NCI-H526 treated with DMSO at 0.1 percent for 48 hours (cell line): Measurements from ENCODE around the gene NCOA6.
A peak's percentile ranks its signal among the peaks of the same experiment; 100 is the strongest.

Source experiments
- DNase-seq: peaks from one replicate; lab custom pipeline; 2025; lab: John Stamatoyannopoulos, UW

Gene NCOA6

GRCh38 chr20:34704177-34705007 is 121.1 kb downstream of the NCOA6 start, which contains the start of gene TP53INP2:
TP53INP2 (plus strand) TSS chr20:34704344; CDS start chr20:34708740, 4,396 bp downstream.
- peak; percentile 71 for DNase-seq

GRCh38 chr20:34703424-34704176 is 121.9 kb downstream of the NCOA6 start:
- no peak for DNase-seq

- no peak for DNase-seq
Measured at GRCh38 chr20:34703061-34703423, 122.4 kb downstream of the NCOA6 start.

- no peak for DNase-seq
Measured at GRCh38 chr20:34701405-34702085, 123.9 kb downstream of the NCOA6 start.

GRCh38 chr20:34693414-34693813 is 132.0 kb downstream of the NCOA6 start:
- no peak for DNase-seq

- DNase-seq: no peak
Measured at GRCh38 chr20:34691838-34692237, 133.6 kb downstream of the NCOA6 start.

GRCh38 chr20:34689486-34689885 is 136.0 kb downstream of the NCOA6 start:
- no peak for DNase-seq

GRCh38 chr20:34683667-34684066 is 141.8 kb downstream of the NCOA6 start:
- DNase-seq: no peak

GRCh38 chr20:34680586-34681175 is 144.8 kb downstream of the NCOA6 start:
- DNase-seq: no peak

- DNase-seq: peak; percentile 96
Measured at GRCh38 chr20:34676642-34677373, 148.6 kb downstream of the NCOA6 start, which contains the start of gene PIGU. PIGU (minus strand) TSS chr20:34677092; CDS start chr20:34677085, 7 bp downstream.

- DNase-seq: no peak
Measured at GRCh38 chr20:34675993-34676641, 149.3 kb downstream of the NCOA6 start.

GRCh38 chr20:34675561-34675960 is 149.9 kb downstream of the NCOA6 start:
- no peak for DNase-seq

- no peak for DNase-seq
Measured at GRCh38 chr20:34673412-34673811, 152.0 kb downstream of the NCOA6 start.

- DNase-seq: no peak
Measured at GRCh38 chr20:34669094-34669493, 156.4 kb downstream of the NCOA6 start.
